Psoas muscle (tissue), 8 donors: ENCODE results near the gene ZNF775. TPM values are rescaled to one million over a fixed set of nuclear protein-coding genes. Genes with fewer than 3 reads are reported as not detected.

Experiments used
- ATAC-seq, 4 donors: fragments of 200-7000 bp; cut with Tn5 transposase; one replicate each; pipeline ENCODE4 v1.9.1; 2020; ENCODE audit warnings: moderate library complexity in 3 of 4, mild to moderate bottlenecking in 2 of 4
- DNase-seq, 2 donors: peaks; one replicate each; pipeline ENCODE4 v3.0.0-alpha.2; 2020
- H3K27ac ChIP-seq: fragments of 200-600 bp; one replicate; pipeline ENCODE4 v1.8.0; 2022
- H3K27me3 ChIP-seq, 3 donors: fragments of 200-600 bp in 1 of 3; one replicate each; pipeline versions ENCODE4 v1.6.1 to v1.8.0; 2013 to 2022; ENCODE audit warnings: low read length in 2 of 3, mild to moderate bottlenecking in 2 of 3, moderate library complexity in 1 of 3; ENCODE audit not compliant: insufficient read depth in 3 of 3
- H3K36me3 ChIP-seq, 2 donors: fragments of 200-600 bp in 1 of 2; one replicate each; pipeline versions ENCODE4 v1.6.1 to v1.8.0; 2013 to 2022; ENCODE audit warnings: low read depth in 1 of 2, mild to moderate bottlenecking in 1 of 2, moderate library complexity in 1 of 2; ENCODE audit not compliant: insufficient read depth in 1 of 2
- H3K4me1 ChIP-seq: fragments of 200-600 bp; one replicate; pipeline ENCODE4 v1.8.0; 2022
- H3K4me3 ChIP-seq: fragments of 200-600 bp; one replicate; pipeline ENCODE4 v1.8.0; 2022; ENCODE audit warnings: mild to moderate bottlenecking
- H3K9me3 ChIP-seq: fragments of 200-600 bp; one replicate; pipeline ENCODE4 v1.8.0; 2022
- WGBS, 3 donors: extraction: QIAGEN DNeasy Blood & Tissue Kit; methylation state at CpG; one replicate each; pipeline versions ENCODE4 v1.1.6 to v1.1.7; 2013; 5-methylcytosine and 5-hydroxymethylcytosine counted together
- intact Hi-C, 2 donors: fragments of 100-400 bp; cut with DNase I; formaldehyde crosslinking; loops; one replicate each; pipeline versions ENCODE4 v1.11.0 to v1.14.2; 2022
- polyA plus RNA-seq, 3 donors: library from polyadenylated mRNA; stranded (reverse); fragments of 200-250 nt; gene quantifications; one replicate each; pipeline ENCODE4 v1.2.3, GENCODE V29; 2013
- total RNA-seq, 4 donors: library from RNA; stranded (reverse); fragmentation: NEBNext Ultra II Directional in 2 of 4; extraction: Animal tissue kit (Norgen Biotek cat#: 25700) in 2 of 4; gene quantifications; one replicate each; pipeline versions ENCODE4 v1.2.1 to v1.2.4, GENCODE V29; 2021 to 2023
- TF ChIP-seq, protein P1 (sequence below): fragments of 200-600 bp; IDR thresholded peaks from one replicate; pipeline ENCODE4 v1.8.0; 2022; ENCODE audit warnings: antibody characterized with exemption
- donor health status: healthy with polysubstance abuse.
- donor health status: DM: no; HTN: no; CAD: no; lungs with moderate emphysema.
- donor health status: Bipolar disorder and iron deficiency.
- donor health status: healthy.
- donor health status: DM: yes; HTN: yes; CAD: no.
- donor health status: DM: no; HTN: no; CAD: no.
- donor health status: DM: no; HTN: no; CAD: no.
- donor health status: DM: yes; HTN: yes; CAD: no.

ZNF775 gene
- total and polyA plus RNA-seq, 7 donors, result 1.6 to 3.8 (median 2.8) TPM

DNA sequence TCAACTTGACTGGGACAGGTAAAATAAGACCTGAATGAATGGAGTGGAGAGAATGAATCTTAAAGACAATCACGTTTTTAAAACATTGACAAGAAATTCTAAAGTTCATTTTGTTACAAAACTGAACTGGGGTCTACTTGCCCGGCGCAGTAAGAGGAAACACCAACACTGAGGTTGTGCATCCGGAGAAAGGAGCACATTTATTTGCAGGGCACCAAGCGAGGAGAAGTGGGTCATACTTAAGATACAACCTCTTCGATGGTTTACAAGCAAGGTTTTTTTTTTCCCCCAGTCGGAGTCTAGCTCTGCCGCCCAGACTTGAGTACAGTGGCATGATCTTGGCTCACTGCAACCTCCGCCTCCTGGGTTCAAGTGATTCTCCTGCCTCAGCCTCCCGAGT, 13.9 kb upstream of the ZNF775 start:
- H3K4me1 ChIP-seq, result peaks cover 43% of the 10 kb centered on the region
- H3K9me3 ChIP-seq, result no peaks in the 10 kb centered on the region
- H3K27me3 ChIP-seq, result no peaks in the 10 kb centered on the region
- peak overlapping the region; percentile 46 for H3K27ac ChIP-seq
- ATAC-seq (no peak), DNase-seq (no peak)
- no peak overlapping the region for H3K4me3 ChIP-seq
- intact Hi-C loops, result no loop called here
- H3K36me3 ChIP-seq, result peaks cover 0 to 4% of the 10 kb centered on the region in 2 donors
- TF ChIP-seq, protein P1, sequence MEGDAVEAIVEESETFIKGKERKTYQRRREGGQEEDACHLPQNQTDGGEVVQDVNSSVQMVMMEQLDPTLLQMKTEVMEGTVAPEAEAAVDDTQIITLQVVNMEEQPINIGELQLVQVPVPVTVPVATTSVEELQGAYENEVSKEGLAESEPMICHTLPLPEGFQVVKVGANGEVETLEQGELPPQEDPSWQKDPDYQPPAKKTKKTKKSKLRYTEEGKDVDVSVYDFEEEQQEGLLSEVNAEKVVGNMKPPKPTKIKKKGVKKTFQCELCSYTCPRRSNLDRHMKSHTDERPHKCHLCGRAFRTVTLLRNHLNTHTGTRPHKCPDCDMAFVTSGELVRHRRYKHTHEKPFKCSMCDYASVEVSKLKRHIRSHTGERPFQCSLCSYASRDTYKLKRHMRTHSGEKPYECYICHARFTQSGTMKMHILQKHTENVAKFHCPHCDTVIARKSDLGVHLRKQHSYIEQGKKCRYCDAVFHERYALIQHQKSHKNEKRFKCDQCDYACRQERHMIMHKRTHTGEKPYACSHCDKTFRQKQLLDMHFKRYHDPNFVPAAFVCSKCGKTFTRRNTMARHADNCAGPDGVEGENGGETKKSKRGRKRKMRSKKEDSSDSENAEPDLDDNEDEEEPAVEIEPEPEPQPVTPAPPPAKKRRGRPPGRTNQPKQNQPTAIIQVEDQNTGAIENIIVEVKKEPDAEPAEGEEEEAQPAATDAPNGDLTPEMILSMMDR, result no peak
- WGBS, 3 donors, result 88 to 93% (median 90%) methylated on average over 10 of the region's 10 CpGs

DNA sequence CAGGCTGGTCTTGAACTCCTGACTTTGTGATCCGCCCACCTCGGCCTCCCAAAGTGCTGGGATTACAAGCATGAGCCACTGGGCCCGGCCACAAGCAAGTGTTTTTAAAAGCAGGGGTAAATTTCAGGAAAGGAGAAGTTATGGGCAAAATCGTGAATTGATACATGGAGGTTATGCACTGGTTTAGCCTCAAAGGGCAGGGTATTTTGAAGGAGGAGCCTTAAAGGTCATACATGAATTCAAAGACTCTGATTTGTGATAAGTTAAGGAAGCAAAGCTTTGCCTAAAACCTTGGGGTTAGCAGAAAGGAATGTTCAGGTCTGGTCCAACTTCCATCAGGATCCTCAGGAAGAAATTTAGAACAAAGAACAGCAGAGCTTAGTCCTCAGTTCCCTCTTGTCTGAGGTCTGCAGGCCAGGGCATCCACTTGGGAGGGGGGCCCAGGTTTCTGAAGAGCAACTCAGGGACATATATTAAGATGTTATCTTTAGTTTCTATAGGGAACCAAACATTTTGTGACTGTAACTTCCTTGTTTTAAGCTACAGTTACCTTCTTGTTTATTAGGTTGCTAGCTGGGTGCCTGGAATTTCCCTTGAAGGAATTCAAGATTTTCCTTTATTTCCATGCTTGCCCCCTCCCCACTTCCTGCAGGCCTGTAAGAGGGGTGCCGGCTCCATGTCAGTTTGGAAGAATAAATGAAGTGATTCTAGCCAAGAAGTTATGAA, 13.3 kb upstream of the ZNF775 start:
- intact Hi-C loops, result no loop called here
- Histone ChIP-seq H3K27me3 (no peaks in the 10 kb centered on the region), H3K36me3 (peaks cover 0 to 10% of the 10 kb centered on the region in 2 donors), H3K9me3 (no peaks in the 10 kb centered on the region), H3K4me3 (no peak overlapping the region), H3K4me1 (peaks cover 50% of the 10 kb centered on the region), H3K27ac (peak overlapping the region; percentile 99)
- no peak for ATAC-seq
- DNase-seq, result no peak
- WGBS, 3 donors, result 88 to 90% (median 89%) methylated on average over 5 of the region's 5 CpGs
- TF ChIP-seq, protein P1, result no peak

DNA sequence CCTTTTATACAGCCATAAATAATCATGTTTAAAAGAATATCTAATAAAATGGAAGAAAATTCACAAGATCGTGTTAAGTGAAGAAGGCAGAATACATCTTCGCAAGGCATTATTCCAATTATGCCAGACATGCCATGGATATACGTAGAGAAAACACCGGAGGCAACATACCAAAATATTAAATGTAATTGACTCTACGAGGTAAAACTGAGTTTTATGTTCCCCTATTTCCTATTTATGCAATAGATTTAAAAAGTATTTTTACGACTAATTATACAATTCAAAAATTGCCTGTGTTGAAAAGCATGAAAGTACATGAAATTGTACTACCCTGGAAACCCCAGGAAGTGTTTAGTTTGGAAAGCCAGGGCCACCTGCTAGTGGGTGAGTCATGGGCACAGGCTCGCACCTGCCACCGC, 11.4 kb upstream of the ZNF775 start:
- Histone ChIP-seq H3K27me3 (no peaks in the 10 kb centered on the region), H3K36me3 (peaks cover 0 to 29% of the 10 kb centered on the region in 2 donors), H3K4me3 (peak overlapping the region; percentile 97), H3K27ac (peak overlapping the region; percentile 99), H3K4me1 (peaks cover 42% of the 10 kb centered on the region), H3K9me3 (no peaks in the 10 kb centered on the region)
- intact Hi-C loops, result no loop called here
- WGBS, 3 donors, result 32 to 45% (median 32%) methylated on average over 8 of the region's 8 CpGs
- DNase-seq (no peak), ATAC-seq (peak; percentile 76 to 80 (median 79))
- TF ChIP-seq, protein P1, result no peak

DNA sequence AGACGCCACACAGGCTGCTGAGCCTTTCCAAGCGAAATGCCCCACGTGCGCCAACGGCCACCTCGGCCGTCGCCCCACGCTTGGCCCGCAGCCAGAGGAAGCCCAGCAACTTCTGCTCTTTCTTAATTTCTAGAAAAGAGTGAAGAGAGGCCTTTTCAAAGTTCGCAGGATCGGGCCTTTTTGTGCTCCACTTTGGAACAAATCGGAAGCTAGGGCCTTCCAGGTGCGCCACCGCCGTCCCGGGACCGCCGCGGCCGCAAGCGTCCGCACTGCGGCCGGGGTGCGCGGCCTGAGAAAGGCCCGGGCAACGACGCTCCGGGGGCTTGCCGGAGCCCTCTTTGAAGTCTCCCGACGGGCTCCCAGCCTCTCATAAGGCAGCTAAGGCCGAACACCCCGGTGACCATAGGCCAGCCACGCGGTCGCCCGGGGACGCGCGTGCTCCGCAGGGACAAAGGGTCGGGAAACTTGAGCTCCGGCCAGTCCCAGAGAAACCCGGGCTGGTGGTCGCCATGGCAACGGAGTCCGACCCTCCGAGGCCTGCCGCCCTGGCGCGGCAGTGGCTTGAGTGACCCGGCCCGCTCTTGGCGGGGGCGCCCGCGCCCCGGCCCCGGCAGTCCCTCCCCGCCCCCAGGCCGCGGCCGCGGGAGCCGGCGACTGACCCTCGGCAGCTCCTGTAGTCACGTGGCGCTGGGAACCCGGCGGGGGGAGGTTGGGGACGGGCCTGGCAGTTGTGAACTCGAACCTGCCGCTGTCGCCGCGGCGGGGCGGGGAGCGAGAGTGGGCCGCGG, 10.8 kb upstream of the ZNF775 start, which contains the start of gene REPIN1:
Gene REPIN1, plus strand, starts transcription at position 727 of the 788 bp plus-strand sequence. CDS start 890 bp downstream, outside the sequence.
- intact Hi-C loops, result no loop called here
- ATAC-seq, result peak; percentile 82 to 86 (median 86)
- Histone ChIP-seq H3K4me3 (peak within 1 kb of the TSS; percentile 97), H3K27ac (peak within 1 kb of the TSS; percentile 99), H3K36me3 (peaks cover 0 to 35% of the 10 kb centered on the region in 2 donors), H3K4me1 (peaks cover 48% of the 10 kb centered on the region), H3K9me3 (no peaks in the 10 kb centered on the region), H3K27me3 (no peaks in the 10 kb centered on the region)
- WGBS, 3 donors, result 0 to 2% (median 1%) methylated on average over 53 to 85 of the region's 85 CpGs
- DNase-seq, result peak; percentile 96 to 97
- TF ChIP-seq, protein P1, result no peak
